Liver (tissue), 2 donors: Measurements from ENCODE around the gene RAD51B.

Experiments
- YY1 ChIP-seq: IDR thresholded peaks from 2 replicates; pipeline ENCODE4 v1.6.1; 2016; ENCODE audit warnings: antibody characterized with exemption, mild to moderate bottlenecking
- TF ChIP-seq, protein P1 (sequence below): fragments of 150-350 bp; IDR thresholded peaks from 2 replicates; pipeline ENCODE4 v1.5.1; 2017; ENCODE audit warnings: improper control_type of control experiment, low read depth, low read length; ENCODE audit not compliant: missing input control
- TF ChIP-seq, protein P2 (sequence below): IDR thresholded peaks from 2 replicates; pipeline ENCODE4 v1.6.1; 2016; ENCODE audit warnings: antibody characterized with exemption
- donor health status: healthy.

DNA sequence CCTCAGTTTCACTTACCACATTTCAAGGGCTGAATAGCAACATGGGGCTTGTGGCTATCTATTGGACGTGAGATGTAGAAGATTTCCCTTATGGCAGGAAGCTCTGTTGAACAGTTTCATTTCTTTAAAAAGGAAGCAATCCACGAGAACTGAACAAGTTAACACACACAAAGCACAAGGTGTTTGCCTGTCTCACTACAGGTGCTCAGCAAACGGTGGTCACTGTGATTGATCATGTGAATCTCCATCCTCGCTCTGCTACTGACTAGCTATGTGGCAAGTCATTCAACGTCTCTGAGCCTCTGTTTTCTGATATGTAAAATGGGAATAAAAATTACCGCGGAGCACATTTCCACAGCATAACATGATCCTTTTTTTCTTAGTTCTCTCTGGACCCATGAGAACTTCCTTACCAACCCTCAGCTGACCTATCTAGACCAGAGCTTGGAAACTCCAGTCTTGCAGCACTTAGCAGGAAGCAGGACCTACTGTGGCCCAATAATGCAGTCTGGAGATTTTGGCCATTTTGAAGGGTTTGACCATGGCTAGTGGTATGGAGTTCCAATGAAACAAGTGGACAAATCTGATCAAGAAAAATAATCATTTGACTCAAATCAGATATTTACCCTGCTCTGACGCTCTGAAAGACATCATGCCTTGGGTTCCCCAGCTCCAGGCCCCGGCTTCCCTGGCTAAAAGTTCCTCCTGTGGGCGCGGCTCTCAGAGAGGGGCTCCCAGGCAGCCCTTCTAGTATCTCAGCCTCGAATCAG, 694.4 kb downstream of the RAD51B start:
- TF ChIP-seq, protein P1, sequence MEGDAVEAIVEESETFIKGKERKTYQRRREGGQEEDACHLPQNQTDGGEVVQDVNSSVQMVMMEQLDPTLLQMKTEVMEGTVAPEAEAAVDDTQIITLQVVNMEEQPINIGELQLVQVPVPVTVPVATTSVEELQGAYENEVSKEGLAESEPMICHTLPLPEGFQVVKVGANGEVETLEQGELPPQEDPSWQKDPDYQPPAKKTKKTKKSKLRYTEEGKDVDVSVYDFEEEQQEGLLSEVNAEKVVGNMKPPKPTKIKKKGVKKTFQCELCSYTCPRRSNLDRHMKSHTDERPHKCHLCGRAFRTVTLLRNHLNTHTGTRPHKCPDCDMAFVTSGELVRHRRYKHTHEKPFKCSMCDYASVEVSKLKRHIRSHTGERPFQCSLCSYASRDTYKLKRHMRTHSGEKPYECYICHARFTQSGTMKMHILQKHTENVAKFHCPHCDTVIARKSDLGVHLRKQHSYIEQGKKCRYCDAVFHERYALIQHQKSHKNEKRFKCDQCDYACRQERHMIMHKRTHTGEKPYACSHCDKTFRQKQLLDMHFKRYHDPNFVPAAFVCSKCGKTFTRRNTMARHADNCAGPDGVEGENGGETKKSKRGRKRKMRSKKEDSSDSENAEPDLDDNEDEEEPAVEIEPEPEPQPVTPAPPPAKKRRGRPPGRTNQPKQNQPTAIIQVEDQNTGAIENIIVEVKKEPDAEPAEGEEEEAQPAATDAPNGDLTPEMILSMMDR = no peak
- no peak for TF ChIP-seq YY1
- TF ChIP-seq, protein P2, sequence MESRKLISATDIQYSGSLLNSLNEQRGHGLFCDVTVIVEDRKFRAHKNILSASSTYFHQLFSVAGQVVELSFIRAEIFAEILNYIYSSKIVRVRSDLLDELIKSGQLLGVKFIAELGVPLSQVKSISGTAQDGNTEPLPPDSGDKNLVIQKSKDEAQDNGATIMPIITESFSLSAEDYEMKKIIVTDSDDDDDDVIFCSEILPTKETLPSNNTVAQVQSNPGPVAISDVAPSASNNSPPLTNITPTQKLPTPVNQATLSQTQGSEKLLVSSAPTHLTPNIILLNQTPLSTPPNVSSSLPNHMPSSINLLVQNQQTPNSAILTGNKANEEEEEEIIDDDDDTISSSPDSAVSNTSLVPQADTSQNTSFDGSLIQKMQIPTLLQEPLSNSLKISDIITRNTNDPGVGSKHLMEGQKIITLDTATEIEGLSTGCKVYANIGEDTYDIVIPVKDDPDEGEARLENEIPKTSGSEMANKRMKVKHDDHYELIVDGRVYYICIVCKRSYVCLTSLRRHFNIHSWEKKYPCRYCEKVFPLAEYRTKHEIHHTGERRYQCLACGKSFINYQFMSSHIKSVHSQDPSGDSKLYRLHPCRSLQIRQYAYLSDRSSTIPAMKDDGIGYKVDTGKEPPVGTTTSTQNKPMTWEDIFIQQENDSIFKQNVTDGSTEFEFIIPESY = no peak
